Activated T-cell treated with anti-CD3 and anti-CD28 coated beads, Interleukin-2, amount 50 U/mL, for 1 hour (primary cell): ENCODE data around the gene LKAAEAR1.

ENCODE experiments used
- DNase-seq: peaks from one replicate; pipeline ENCODE4 v3.0.0-alpha.2; 2020

LKAAEAR1 gene

GRCh38 chr20:64035933-64036345 is 48.3 kb downstream of the LKAAEAR1 start, which contains the start of gene C20orf204:
TSS of gene C20orf204 (plus strand) at chr20:64036182. CDS start at chr20:64036324, 142 bp downstream.
- DNase-seq = no peak

DNA sequence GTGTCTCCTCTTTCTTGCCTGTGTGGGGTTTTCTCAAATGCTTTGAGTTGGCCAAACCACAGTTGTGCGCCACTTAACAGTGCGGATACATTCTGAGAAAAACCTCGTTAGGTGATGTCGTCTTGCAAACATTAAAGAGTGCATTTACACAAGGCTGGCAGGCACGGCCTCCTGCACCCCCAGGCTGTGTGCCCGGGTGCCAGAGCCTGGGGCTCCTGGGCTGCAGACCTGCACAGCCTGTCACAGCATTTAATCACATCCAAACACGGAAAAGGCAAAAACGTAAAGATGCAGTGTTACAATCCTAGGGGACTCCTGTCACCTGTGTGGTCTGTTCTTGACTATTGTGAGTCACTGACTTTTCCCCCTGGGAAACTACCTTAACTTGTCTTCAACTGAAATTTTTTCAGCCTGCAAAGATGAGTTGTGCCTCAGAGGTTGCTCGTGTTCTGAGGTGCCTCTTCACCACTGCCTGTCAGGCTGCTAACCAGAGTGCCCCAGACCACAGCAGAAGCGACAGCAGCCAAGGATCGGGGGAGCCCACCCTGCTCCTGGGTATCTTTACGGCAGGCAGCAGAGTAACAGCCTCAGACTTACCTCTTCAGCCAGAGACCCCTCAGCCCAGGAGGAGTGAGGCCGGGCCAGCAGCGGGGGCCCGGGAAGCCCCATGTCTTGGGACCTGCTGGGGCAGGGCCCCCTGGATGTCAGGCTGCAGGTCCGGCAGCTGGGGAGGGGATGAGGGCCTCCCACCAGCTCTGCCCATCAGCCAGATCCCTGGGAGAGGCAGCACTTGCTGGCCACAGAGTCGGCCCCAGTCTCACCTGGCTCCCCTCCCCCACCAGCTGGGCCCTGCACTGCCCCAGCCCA is 48.9 kb downstream of the LKAAEAR1 start:
- DNase-seq = peak; percentile 47

DNA sequence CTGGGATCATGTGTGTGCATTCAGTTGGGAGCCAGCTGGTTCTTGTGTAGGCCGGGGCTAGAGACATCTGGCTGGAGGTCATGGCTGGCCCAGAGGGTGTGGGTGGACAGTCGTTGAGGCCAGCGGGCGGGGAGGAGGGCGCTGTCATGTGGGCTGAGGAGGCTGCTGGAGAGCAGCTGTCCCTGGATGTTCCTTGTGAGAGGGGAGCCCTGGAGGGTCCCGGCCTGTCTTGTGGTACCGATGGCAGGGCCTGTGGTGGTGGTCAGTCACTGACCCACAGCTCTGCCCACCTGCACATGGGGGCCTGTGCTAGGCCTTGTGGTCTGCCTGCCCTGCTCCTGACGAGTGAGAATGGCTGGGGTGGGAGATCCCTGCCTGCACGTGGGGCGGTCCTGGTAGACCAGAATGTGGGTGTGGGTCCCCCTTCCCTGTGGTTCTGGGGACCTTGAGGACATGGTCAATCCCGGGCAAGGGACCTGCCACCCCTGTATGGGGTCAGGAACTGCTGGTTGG is 50.2 kb downstream of the LKAAEAR1 start:
- no peak for DNase-seq
